HG03342 (cell line): ENCODE results near the gene FNDC3A.
"Not testable (repeated sequence)": the region's sequence is repeated elsewhere in the genome, so short reads cannot be mapped to it uniquely, and the experiment has no call there.

Experiments
- ATAC-seq: cut with Tn5 transposase; IDR thresholded peaks from one replicate; pipeline ENCODE4 v1.9.1; 2021; ENCODE audit warnings: mild to moderate bottlenecking, moderate library complexity; ENCODE audit not compliant: unreplicated experiment

The FNDC3A gene

GRCh38 chr13:49125964-49126524 is 150.3 kb downstream of the FNDC3A start:
- ATAC-seq, result no peak

- no peak for ATAC-seq
Measured at GRCh38 chr13:49132479-49133002, 156.8 kb downstream of the FNDC3A start.

- no peak for ATAC-seq
Measured at GRCh38 chr13:49134305-49134704, 158.6 kb downstream of the FNDC3A start.

- not testable (repeated sequence) for ATAC-seq
Measured at GRCh38 chr13:49137138-49137643, 161.5 kb downstream of the FNDC3A start.

GRCh38 chr13:49140910-49141611 is 165.3 kb downstream of the FNDC3A start:
- ATAC-seq, result no peak

GRCh38 chr13:49146950-49147355 is 171.2 kb downstream of the FNDC3A start:
- ATAC-seq, result no peak

GRCh38 chr13:49148405-49148804 is 172.7 kb downstream of the FNDC3A start:
- ATAC-seq, result no peak

GRCh38 chr13:49157955-49158584 is 182.4 kb downstream of the FNDC3A start:
- not testable (repeated sequence) for ATAC-seq

GRCh38 chr13:49163162-49163561 is 187.4 kb downstream of the FNDC3A start:
- ATAC-seq, result not testable (repeated sequence)

- ATAC-seq, result no peak
Measured at GRCh38 chr13:49164712-49165111, 189.0 kb downstream of the FNDC3A start.

GRCh38 chr13:49165798-49166752 is 190.4 kb downstream of the FNDC3A start:
- no peak for ATAC-seq

GRCh38 chr13:49171359-49171758 is 195.6 kb downstream of the FNDC3A start:
- ATAC-seq, result no peak

- no peak for ATAC-seq
Measured at GRCh38 chr13:49183672-49184325, 208.1 kb downstream of the FNDC3A start.

- no peak for ATAC-seq
Measured at GRCh38 chr13:49184621-49185020, 208.9 kb downstream of the FNDC3A start.

GRCh38 chr13:49185264-49185663 is 209.6 kb downstream of the FNDC3A start:
- ATAC-seq, result peak; percentile 75

- ATAC-seq, result no peak
Measured at GRCh38 chr13:49190901-49191300, 215.2 kb downstream of the FNDC3A start.

GRCh38 chr13:49206641-49207040 is 230.9 kb downstream of the FNDC3A start:
- ATAC-seq, result no peak

GRCh38 chr13:49208619-49209018 is 232.9 kb downstream of the FNDC3A start:
- no peak for ATAC-seq

- ATAC-seq, result no peak
Measured at GRCh38 chr13:49210114-49210513, 234.4 kb downstream of the FNDC3A start.

- ATAC-seq, result no peak
Measured at GRCh38 chr13:49210669-49211068, 235.0 kb downstream of the FNDC3A start.
